SK-N-MC (cell line): ENCODE data around the gene SRRM4.
A peak's percentile ranks its signal among the peaks of the same experiment; 100 is the strongest.

ENCODE experiments used
- DNase-seq: peaks from one replicate; pipeline ENCODE4 v3.0.0-alpha.2; 2011; ENCODE audit warnings: low read depth, low spot score
- H3K27ac ChIP-seq: fragments of 200-600 bp; sonication (generic); 2 replicates; pipeline ENCODE4 v1.5.1; 2016; ENCODE audit warnings: mixed run types
- H3K36me3 ChIP-seq: fragments of 200-600 bp; sonication (generic); 2 replicates; pipeline ENCODE4 v1.6.1; 2017; ENCODE audit warnings: antibody characterized with exemption, low read length, mixed read lengths; ENCODE audit not compliant: insufficient read depth
- H3K4me3 ChIP-seq: fragments of 200-600 bp; sonication (generic); 2 replicates; pipeline ENCODE4 v1.5.1; 2016
- H3K9ac ChIP-seq: fragments of 200-600 bp; sonication (generic); 2 replicates; pipeline ENCODE4 v1.8.0; 2017; ENCODE audit warnings: mixed run types, mixed read lengths; ENCODE audit not compliant: insufficient read length
- H3K9me3 ChIP-seq: fragments of 200-600 bp; sonication (generic); 2 replicates; pipeline ENCODE4 v1.6.1; 2017; ENCODE audit warnings: low read depth, mild to moderate bottlenecking, antibody characterized with exemption, low read length, moderate library complexity, mixed read lengths
- EZH2 ChIP-seq: fragments of 200-600 bp; sonication (generic); IDR thresholded peaks from one replicate; pipeline ENCODE4 v1.6.1; 2017; ENCODE audit warnings: antibody characterized with exemption
- FOXP2 ChIP-seq: optimal IDR thresholded peaks from 2 replicates; pipeline ENCODE3; 2011; ENCODE audit warnings: mild to moderate bottlenecking, moderate library complexity; ENCODE audit not compliant: insufficient read depth; ENCODE audit errors: extremely low read length, control extremely low read depth
- POLR2AphosphoS5 ChIP-seq: IDR thresholded peaks from 2 replicates; pipeline ENCODE4 v1.6.1; 2012; ENCODE audit warnings: mild to moderate bottlenecking, low read depth, low read length, borderline replicate concordance

SRRM4 gene

DNA sequence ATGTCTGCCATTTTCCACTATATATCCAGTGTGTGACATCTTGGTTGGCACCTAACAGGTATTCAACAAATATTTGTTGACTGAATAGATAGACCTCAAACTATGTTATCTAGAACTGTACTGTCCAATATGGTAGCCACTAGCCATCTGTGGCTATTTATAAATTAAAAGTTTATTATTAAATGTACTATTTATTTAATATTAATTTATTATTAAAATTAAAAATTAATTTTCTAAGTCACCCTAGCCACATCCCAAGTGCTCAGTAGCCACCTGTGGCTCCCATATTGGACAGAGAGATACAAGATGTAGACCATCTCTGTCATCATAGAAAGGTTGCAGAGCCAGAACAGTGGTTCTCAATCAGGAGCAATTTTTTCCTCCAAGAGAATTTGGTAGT lies 69.3 kb downstream of the SRRM4 start:
- H3K27ac ChIP-seq, result no peak overlapping the region
- H3K4me3 ChIP-seq, result no peak overlapping the region
- H3K9ac ChIP-seq, result no peak overlapping the region
- no peaks in the 10 kb centered on the region for H3K9me3 ChIP-seq
- DNase-seq, result no peak
- TF ChIP-seq EZH2 (no peak), POLR2AphosphoS5 (no peak), FOXP2 (no peak)
- no peaks in the 10 kb centered on the region for H3K36me3 ChIP-seq

DNA sequence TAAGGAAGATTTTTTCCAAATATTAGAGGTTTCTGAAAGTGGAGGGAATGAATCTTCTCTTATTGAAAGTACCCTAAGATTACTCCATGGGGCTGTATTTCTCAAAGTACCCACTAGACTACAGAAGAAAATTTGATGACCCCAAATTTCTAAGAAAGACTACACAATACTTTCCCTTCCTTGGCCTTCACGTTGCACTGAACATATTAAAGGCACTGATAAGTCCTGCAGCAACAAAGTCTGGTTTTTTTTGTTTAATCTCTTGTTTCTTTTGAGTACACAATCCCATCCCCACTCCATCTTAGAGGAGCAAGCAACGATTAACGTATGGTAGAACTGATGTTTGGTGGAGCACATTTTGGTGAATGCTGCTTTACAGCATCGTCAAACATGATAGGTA lies 70.1 kb downstream of the SRRM4 start:
- no peak for DNase-seq
- Histone ChIP-seq H3K27ac (no peak overlapping the region), H3K36me3 (no peaks in the 10 kb centered on the region), H3K9ac (no peak overlapping the region), H3K4me3 (no peak overlapping the region), H3K9me3 (no peaks in the 10 kb centered on the region)
- TF ChIP-seq FOXP2, result no peak
- no peak for TF ChIP-seq EZH2
- no peak for TF ChIP-seq POLR2AphosphoS5

DNA sequence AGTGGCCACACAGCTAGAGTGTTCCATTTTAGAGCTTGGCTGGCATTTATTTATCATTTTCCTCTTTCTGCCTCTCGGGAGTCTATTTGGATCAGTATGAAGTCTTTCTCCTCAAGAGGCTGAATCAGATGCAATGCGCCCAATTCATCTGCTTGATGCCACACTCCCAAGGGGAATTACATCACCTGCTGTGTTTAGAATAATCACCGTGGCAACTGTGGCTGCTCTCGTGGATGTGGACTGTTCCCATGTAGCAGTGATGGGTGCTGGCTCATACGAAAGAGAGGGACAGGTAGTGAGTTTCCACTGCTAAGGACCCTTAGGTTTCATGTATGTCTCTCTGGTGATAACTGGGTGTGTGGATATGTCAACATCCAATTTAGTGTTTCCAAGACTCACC lies 70.7 kb downstream of the SRRM4 start:
- no peak for DNase-seq
- Histone ChIP-seq H3K9me3 (no peaks in the 10 kb centered on the region), H3K27ac (no peak overlapping the region), H3K4me3 (no peak overlapping the region), H3K9ac (no peak overlapping the region), H3K36me3 (no peaks in the 10 kb centered on the region)
- TF ChIP-seq FOXP2 (no peak), EZH2 (no peak), POLR2AphosphoS5 (no peak)

DNA sequence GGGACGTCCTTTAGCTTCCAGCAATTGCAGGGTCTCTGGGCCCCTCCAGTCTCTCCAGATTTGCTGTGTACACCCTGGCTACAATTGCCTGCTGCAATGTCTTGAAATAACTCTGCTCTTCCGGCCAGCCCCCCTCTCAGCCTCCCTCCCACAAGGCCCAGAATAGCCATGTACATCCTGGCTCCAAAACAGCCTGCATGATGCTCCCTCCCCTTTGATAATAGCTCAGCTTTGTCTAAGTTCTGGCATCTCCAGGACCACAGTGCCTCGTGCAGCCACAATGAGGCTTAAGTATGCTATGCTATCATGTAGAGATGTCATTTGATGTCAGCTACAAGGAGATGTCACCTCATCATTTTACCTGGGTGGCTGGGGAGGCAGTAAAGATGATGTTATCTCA lies 74.6 kb downstream of the SRRM4 start:
- TF ChIP-seq FOXP2 (no peak), EZH2 (no peak), POLR2AphosphoS5 (no peak)
- Histone ChIP-seq H3K4me3 (no peak overlapping the region), H3K27ac (no peak overlapping the region), H3K9me3 (no peaks in the 10 kb centered on the region), H3K36me3 (no peaks in the 10 kb centered on the region), H3K9ac (no peak overlapping the region)
- no peak for DNase-seq

DNA sequence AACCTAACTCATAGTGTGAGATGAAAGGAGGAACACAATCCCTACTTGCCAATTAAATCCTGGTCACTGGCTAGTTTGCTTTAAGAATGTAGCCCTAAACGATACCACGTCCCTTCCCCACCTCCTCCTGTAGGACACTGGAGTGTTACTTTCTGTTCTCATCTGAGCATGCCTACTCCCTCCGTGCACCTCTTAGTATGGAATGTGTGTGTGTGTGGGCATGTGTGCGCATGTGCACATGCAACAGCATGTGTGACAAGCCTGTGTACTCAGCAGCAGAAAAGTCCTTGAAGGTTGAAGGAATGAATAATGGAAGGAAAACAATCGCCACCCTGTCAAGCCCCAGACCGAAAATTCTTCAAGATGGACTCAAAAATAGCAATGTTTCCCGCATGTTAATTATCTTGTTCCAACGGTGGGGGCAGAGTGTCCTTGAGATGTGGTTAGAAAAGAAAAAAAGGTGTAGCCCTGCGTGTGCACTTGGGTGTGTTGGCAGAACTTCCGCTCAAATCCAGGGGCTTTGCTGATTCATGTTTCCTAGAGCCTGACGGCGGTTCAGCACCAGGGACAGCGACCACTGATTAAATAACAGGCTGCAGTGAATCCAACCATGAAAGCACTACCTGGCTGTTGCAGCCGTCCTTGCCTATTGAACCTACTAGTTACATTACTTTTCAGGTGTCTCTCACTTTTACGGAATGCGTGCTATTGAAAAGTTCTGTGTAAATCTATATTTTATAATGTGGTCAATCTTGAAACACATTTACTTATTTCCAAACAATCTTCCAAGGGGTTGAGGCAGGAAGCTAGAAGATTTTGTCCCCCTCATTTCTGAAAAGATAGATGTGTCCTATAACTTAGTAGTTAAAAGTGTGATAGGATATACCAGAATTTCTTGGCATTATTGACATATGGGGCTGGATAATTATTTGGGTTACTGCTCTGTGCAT lies 79.8 kb downstream of the SRRM4 start:
- H3K9ac ChIP-seq, result no peak overlapping the region
- DNase-seq, result peak; percentile 28
- no peak overlapping the region for H3K27ac ChIP-seq
- TF ChIP-seq FOXP2 (no peak), POLR2AphosphoS5 (no peak), EZH2 (no peak)
- H3K36me3 ChIP-seq, result no peaks in the 10 kb centered on the region
- no peaks in the 10 kb centered on the region for H3K9me3 ChIP-seq
- no peak overlapping the region for H3K4me3 ChIP-seq

DNA sequence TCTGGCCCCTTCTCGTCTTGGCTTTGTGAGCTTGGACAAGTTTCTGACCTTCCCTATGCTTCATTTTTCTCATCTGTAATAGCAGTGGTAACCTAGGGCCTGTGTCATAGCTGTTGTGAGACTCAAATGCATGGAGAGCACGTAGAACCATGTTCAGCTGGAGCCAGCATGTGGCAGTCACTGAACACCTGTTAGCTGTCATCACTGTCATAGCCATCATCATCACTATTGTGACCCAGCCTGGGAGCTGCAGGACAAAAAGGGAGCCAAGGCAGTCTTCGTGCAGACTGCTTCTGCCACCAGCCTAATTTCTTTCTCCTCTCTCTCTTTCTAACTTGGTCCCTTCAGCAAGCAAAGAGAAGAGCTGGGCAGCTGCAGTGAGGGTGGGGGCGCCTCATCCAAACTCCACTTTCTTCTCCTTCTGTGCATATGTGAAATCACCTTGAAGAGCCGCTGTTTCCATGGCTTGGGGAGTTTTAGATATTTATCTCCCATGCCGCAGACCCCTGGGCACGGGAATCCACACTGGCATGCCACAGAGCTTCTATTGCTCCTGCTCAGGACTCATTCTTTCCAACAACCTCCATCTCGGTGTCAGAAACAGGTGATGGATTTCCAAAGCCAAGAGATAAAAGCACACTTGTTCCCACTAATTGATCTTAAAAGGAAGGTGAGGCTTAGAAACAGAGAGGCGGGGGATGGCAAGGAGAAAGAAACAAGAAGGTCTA lies 87.0 kb downstream of the SRRM4 start:
- Histone ChIP-seq H3K27ac (no peak overlapping the region), H3K9me3 (no peaks in the 10 kb centered on the region), H3K36me3 (no peaks in the 10 kb centered on the region), H3K9ac (no peak overlapping the region), H3K4me3 (no peak overlapping the region)
- TF ChIP-seq POLR2AphosphoS5 (no peak), FOXP2 (no peak), EZH2 (no peak)
- no peak for DNase-seq

DNA sequence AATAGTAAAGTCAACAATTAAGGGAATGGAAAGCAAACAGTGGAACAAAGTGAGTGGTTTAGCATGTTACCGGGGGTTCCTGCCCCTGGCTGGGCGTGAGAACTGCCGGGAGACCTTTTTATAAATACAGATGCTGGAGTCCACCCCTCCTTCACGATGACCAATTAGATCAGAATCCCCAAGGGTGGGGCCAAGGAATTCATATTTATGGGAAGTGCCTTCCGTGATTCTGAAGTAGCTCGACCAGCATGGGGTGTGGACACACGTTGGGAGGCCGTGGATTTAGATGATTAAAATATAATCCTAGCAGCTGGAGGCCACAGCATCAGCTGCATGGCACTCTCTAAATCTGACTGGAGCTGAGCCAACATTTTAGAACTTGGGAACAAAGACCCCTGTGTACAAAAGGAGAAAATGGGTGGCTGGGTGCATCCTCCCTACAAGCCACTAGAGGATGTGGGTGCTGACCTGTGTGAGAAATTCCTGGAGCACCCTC lies 87.9 kb downstream of the SRRM4 start:
- TF ChIP-seq FOXP2 (no peak), POLR2AphosphoS5 (no peak), EZH2 (no peak)
- no peaks in the 10 kb centered on the region for H3K9me3 ChIP-seq
- H3K36me3 ChIP-seq, result no peaks in the 10 kb centered on the region
- H3K27ac ChIP-seq, result no peak overlapping the region
- DNase-seq, result no peak
- no peak overlapping the region for H3K4me3 ChIP-seq
- no peak overlapping the region for H3K9ac ChIP-seq

DNA sequence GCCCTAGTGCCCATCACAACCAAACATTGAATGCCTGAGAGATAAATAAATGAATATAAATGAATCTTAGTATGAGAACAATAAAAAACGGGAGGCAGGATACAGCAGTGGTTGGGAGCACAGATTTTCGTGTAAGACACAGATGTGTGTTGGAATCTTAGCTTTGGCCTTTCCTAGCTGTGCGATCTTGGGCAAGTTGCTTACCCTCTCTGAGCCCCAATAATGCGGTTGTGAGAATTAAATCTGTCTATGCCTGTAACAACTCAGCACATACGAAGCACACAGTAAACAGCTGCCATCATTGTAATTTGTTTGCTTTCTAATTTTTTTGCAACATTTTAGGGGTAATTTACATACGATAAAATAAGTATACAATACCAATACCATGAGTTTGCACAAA lies 89.8 kb downstream of the SRRM4 start:
- H3K27ac ChIP-seq, result no peak overlapping the region
- H3K36me3 ChIP-seq, result no peaks in the 10 kb centered on the region
- no peak for DNase-seq
- H3K4me3 ChIP-seq, result no peak overlapping the region
- H3K9ac ChIP-seq, result no peak overlapping the region
- H3K9me3 ChIP-seq, result no peaks in the 10 kb centered on the region
- TF ChIP-seq FOXP2, result no peak
- no peak for TF ChIP-seq POLR2AphosphoS5
- no peak for TF ChIP-seq EZH2
